ENCODE data around the gene HUWE1. TPM values are rescaled to one million over a fixed set of nuclear protein-coding genes. Genes with fewer than 3 reads are reported as not detected.
"Not testable (repeated sequence)": the region's sequence is repeated elsewhere in the genome, so short reads cannot be mapped to it uniquely, and the experiment has no call there.

HUWE1 gene
- total and polyA plus RNA-seq, 2 donors (not counting 1 experiment from before 2014, with no cell fraction given), result 45.2 to 210 TPM

DNA sequence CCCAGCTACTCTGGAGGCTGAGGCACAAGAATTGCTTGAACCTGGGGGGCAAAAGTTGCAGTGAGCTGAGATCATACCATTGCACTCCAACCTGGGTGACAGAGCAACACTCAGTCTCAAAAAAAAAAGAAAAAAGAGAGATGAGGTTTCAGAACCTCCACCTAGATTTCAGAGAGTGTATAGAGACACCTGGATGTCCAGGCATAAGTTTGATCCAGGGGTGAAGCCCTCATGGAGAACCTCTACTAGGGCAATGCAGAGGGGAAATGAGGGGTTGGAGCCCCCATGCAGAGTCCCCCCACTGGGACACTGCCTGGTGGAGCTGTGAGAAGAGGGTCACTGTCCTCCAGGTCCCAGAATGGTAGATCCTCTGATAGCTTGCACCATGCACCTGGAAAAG lies 159.5 kb downstream of the HUWE1 start:
- H2AFZ ChIP-seq (ENCODE audit: insufficient read depth, low read depth, low read length, poor library complexity, severe bottlenecking), result no peak overlapping the region
- intact Hi-C loops (cut with micrococcal nuclease), result no loop called here
- H3K27ac ChIP-seq (ENCODE audit: low read length in 2 of 2), result no peak overlapping the region
- no peak overlapping the region for H3K4me3 Mint-ChIP-seq
- H3K4me3 ChIP-seq (ENCODE audit: control extremely low read depth in 1 of 5, extremely low read depth in 1 of 5, insufficient read depth in 1 of 5, low read depth in 2 of 5, low read length in 4 of 5), result no peak overlapping the region
- TF ChIP-seq, protein P1, sequence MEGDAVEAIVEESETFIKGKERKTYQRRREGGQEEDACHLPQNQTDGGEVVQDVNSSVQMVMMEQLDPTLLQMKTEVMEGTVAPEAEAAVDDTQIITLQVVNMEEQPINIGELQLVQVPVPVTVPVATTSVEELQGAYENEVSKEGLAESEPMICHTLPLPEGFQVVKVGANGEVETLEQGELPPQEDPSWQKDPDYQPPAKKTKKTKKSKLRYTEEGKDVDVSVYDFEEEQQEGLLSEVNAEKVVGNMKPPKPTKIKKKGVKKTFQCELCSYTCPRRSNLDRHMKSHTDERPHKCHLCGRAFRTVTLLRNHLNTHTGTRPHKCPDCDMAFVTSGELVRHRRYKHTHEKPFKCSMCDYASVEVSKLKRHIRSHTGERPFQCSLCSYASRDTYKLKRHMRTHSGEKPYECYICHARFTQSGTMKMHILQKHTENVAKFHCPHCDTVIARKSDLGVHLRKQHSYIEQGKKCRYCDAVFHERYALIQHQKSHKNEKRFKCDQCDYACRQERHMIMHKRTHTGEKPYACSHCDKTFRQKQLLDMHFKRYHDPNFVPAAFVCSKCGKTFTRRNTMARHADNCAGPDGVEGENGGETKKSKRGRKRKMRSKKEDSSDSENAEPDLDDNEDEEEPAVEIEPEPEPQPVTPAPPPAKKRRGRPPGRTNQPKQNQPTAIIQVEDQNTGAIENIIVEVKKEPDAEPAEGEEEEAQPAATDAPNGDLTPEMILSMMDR (IDR thresholded peaks at IDR 0.05), result no peak
- no peak for TF ChIP-seq EZH2 (IDR thresholded peaks at IDR 0.05; ENCODE audit: borderline replicate concordance, insufficient read depth, low read depth, low read length, poor library complexity, severe bottlenecking)
- H3K79me2 ChIP-seq (ENCODE audit: control insufficient read depth, insufficient read depth, low read length), result no peaks in the 10 kb centered on the region
- CTCF ChIA-PET, result no interaction called here
- no peaks in the 10 kb centered on the region for H3K27me3 Mint-ChIP-seq
- no peak for DNase-seq
- H3K4me1 ChIP-seq (ENCODE audit: control insufficient read depth in 2 of 2, insufficient read depth in 2 of 2, low read length in 2 of 2), result no peaks in the 10 kb centered on the region
- peaks cover 0 to 12% (median 5%) of the 10 kb centered on the region in 3 donors for H3K9me3 ChIP-seq (ENCODE audit: control extremely low read depth in 1 of 3, control insufficient read depth in 2 of 3, insufficient read depth in 1 of 3, low read length in 2 of 3)
- H3K4me2 ChIP-seq (replicated peaks; ENCODE audit: low read depth, low read length, poor library complexity, severe bottlenecking), result no peak overlapping the region
- no peaks in the 10 kb centered on the region for H3K36me3 ChIP-seq (replicated peaks in 1 of 2; ENCODE audit: control extremely low read depth in 1 of 2, control insufficient read depth in 1 of 2, extremely low read depth in 1 of 2, insufficient read depth in 2 of 2, low read length in 1 of 2)
- H4K20me1 ChIP-seq (ENCODE audit: control insufficient read depth, insufficient read depth, low read length, poor library complexity, severe bottlenecking), result no peaks in the 10 kb centered on the region
- no peaks in the 10 kb centered on the region for H3K9me3 Mint-ChIP-seq (ENCODE audit: insufficient read depth)
- no peak for ATAC-seq (ENCODE audit: low read depth)
- H3K9ac ChIP-seq (ENCODE audit: low read length), result no peak overlapping the region
- no peak overlapping the region for H3K27ac Mint-ChIP-seq
- no peaks in the 10 kb centered on the region for H3K27me3 ChIP-seq (replicated peaks in 1 of 4; ENCODE audit: control extremely low read depth in 1 of 4, control insufficient read depth in 3 of 4, insufficient read depth in 4 of 4, low read length in 3 of 4)
- H3K4me1 Mint-ChIP-seq, result peaks cover 6% of the 10 kb centered on the region
- POLR2A ChIA-PET, result no interaction called here

DNA sequence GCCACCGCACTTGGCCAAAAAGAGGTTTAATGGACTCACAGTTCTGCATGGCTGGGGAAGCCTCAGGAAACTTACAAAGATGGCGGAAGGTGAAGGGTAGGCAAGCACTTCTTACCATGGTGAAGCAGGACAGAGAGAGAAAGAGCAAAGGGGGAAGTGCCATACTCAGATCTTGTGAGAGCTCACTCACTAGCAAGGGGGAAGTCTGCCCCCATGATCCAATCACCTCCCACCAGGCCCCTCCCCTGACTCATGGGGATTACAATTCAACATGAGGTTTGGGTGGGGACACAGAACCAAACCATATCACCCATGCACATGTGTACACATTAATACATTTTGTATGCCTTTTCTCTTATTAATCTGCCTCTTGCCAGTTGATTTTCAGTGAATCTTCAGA lies 175.2 kb downstream of the HUWE1 start:
- Mint-ChIP-seq H3K27ac (no peak overlapping the region), H3K27me3 (no peaks in the 10 kb centered on the region)
- H2AFZ ChIP-seq (ENCODE audit: insufficient read depth, low read depth, low read length, poor library complexity, severe bottlenecking), result no peak overlapping the region

DNA sequence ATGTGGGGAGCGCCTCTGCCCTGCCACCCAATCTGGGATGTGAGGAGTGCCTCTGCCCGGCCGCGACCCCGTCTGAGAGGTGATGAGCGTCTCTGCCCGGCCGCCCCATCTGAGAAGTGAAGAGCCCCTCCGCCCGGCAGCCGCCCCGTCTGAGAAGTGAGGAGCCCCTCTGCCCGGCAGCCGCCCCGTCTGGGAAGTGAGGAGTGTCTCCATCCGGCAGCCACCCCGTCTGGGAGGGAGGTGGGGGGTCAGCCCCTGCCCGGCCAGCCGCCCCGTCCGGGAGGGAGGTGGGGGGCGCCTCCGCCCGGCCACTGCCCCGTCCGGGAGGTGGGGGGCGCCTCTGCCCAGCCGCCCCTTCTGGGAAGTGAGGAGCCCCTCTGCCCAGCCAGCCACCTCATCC lies 182.5 kb downstream of the HUWE1 start:
- POLR2A ChIA-PET; CTCF ChIA-PET; H3K36me3 ChIP-seq (replicated peaks in 1 of 2; ENCODE audit: control extremely low read depth in 1 of 2, control insufficient read depth in 1 of 2, extremely low read depth in 1 of 2, insufficient read depth in 2 of 2, low read length in 1 of 2); intact Hi-C loops (cut with micrococcal nuclease); H3K9ac ChIP-seq (ENCODE audit: low read length); H3K4me3 ChIP-seq (ENCODE audit: control extremely low read depth in 1 of 5, extremely low read depth in 1 of 5, insufficient read depth in 1 of 5, low read depth in 2 of 5, low read length in 4 of 5); H4K20me1 ChIP-seq (ENCODE audit: control insufficient read depth, insufficient read depth, low read length, poor library complexity, severe bottlenecking); H3K27me3 ChIP-seq (replicated peaks in 1 of 4; ENCODE audit: control extremely low read depth in 1 of 4, control insufficient read depth in 3 of 4, insufficient read depth in 4 of 4, low read length in 3 of 4); H3K9me3 ChIP-seq (ENCODE audit: control extremely low read depth in 1 of 3, control insufficient read depth in 2 of 3, insufficient read depth in 1 of 3, low read length in 2 of 3); H3K4me2 ChIP-seq (replicated peaks; ENCODE audit: low read depth, low read length, poor library complexity, severe bottlenecking); H3K27ac ChIP-seq (ENCODE audit: low read length in 2 of 2); H3K4me3 Mint-ChIP-seq; H3K79me2 ChIP-seq (ENCODE audit: control insufficient read depth, insufficient read depth, low read length); H3K9me3 Mint-ChIP-seq (ENCODE audit: insufficient read depth); H3K27me3 Mint-ChIP-seq; H3K27ac Mint-ChIP-seq; H3K4me1 Mint-ChIP-seq; H3K4me1 ChIP-seq (ENCODE audit: control insufficient read depth in 2 of 2, insufficient read depth in 2 of 2, low read length in 2 of 2); DNase-seq; ATAC-seq (ENCODE audit: low read depth); H2AFZ ChIP-seq (ENCODE audit: insufficient read depth, low read depth, low read length, poor library complexity, severe bottlenecking): not testable (repeated sequence)
- WGBS (ENCODE audit: insufficient coverage), result 100% methylated on average over 1 of the region's 28 CpGs

More for the DNA sequence above, 175.2 kb downstream of the HUWE1 start:
- Histone ChIP-seq H3K4me2 (replicated peaks; ENCODE audit: low read depth, low read length, poor library complexity, severe bottlenecking) (no peak overlapping the region), H3K9me3 (ENCODE audit: control extremely low read depth in 1 of 3, control insufficient read depth in 2 of 3, insufficient read depth in 1 of 3, low read length in 2 of 3) (no peaks in the 10 kb centered on the region), H3K36me3 (replicated peaks in 1 of 2; ENCODE audit: control extremely low read depth in 1 of 2, control insufficient read depth in 1 of 2, extremely low read depth in 1 of 2, insufficient read depth in 2 of 2, low read length in 1 of 2) (no peaks in the 10 kb centered on the region), H4K20me1 (ENCODE audit: control insufficient read depth, insufficient read depth, low read length, poor library complexity, severe bottlenecking) (no peaks in the 10 kb centered on the region), H3K4me3 (ENCODE audit: control extremely low read depth in 1 of 5, extremely low read depth in 1 of 5, insufficient read depth in 1 of 5, low read depth in 2 of 5, low read length in 4 of 5) (no peak overlapping the region), H3K9ac (ENCODE audit: low read length) (no peak overlapping the region), H3K79me2 (ENCODE audit: control insufficient read depth, insufficient read depth, low read length) (no peaks in the 10 kb centered on the region), H3K27me3 (replicated peaks in 1 of 4; ENCODE audit: control extremely low read depth in 1 of 4, control insufficient read depth in 3 of 4, insufficient read depth in 4 of 4, low read length in 3 of 4) (no peaks in the 10 kb centered on the region), H3K4me1 (ENCODE audit: control insufficient read depth in 2 of 2, insufficient read depth in 2 of 2, low read length in 2 of 2) (no peaks in the 10 kb centered on the region), H3K27ac (ENCODE audit: low read length in 2 of 2) (no peak overlapping the region)
- H3K4me1 Mint-ChIP-seq, result no peaks in the 10 kb centered on the region
- ATAC-seq (ENCODE audit: low read depth) (no peak), DNase-seq (no peak)
- no peak for TF ChIP-seq EZH2 (IDR thresholded peaks at IDR 0.05; ENCODE audit: borderline replicate concordance, insufficient read depth, low read depth, low read length, poor library complexity, severe bottlenecking)
- TF ChIP-seq, protein P1 (IDR thresholded peaks at IDR 0.05), result no peak
- intact Hi-C loops (cut with micrococcal nuclease), result no loop called here
- ChIA-PET CTCF (no interaction called here), POLR2A (no interaction called here)
- no peaks in the 10 kb centered on the region for H3K9me3 Mint-ChIP-seq (ENCODE audit: insufficient read depth)
- H3K4me3 Mint-ChIP-seq, result no peak overlapping the region
- no CpG with 5 or more reads among the region's 2 CpGs for WGBS (ENCODE audit: insufficient coverage)
